Measurements from ENCODE around the gene LGALS7B.

DNA sequence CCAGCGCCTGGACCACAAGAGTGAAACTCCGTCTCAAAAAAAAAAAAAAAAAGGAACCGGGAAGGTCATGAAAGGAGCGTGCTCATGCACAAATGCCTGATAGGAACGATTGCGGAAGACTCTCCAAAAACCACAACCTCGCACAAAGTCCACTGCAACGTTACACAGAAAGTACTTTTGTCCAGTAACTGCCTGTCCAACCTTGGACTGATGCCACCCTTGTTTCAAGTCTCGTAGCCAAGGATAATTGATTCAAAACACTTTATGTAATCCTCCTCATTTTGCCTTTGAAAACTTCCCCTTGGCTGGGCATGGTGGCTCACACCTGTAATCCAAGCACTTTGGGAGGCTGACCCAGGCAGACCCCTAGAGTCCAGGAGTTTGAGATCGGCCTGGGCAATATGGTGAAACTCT lies 29.4 kb upstream of the LGALS7B start:
- TF ChIP-seq CTCF (IDR thresholded peaks at IDR 0.05; ENCODE audit: low read length) (no peak), EZH2 (optimal IDR thresholded peaks at IDR 0.05; ENCODE audit: low read depth, low read length) (no peak)

Data from MM.1S (cell line).